ENCODE results near the gene GFRA3. TPM values are rescaled to one million over a fixed set of nuclear protein-coding genes. Genes with fewer than 3 reads are reported as not detected.

Gene GFRA3
- total and polyA plus RNA-seq, 2 donors (not counting 1 experiment from before 2014, with no cell fraction given) = not detected

DNA sequence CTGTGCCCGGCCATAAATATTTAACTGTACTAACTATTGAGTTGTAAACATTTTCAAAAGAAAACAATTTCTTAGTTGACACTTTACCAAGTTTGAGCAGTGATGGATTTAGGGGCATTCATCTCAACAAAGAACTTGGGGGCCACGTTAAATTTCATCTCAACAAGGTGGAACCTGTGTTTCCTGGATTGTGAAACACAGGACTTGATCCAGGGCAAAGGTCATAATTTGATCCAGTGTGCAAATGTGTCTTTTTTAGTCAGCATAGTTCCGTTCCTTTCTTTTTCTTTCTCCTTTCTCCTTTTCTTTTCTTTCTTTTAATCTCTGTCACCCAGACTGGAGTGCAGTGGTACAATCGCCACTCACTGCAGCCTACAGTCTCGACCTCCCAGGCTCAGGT, 3.1 kb downstream of the GFRA3 start:
- Histone ChIP-seq H3K4me3 (replicated peaks in 1 of 4; ENCODE audit: control extremely low read depth in 1 of 4, insufficient read depth in 1 of 4, low read depth in 3 of 4, low read length in 4 of 4) (no peak overlapping the region), H3K4me2 (ENCODE audit: extremely low read depth, insufficient read depth, low read length) (no peak overlapping the region), H3K36me3 (ENCODE audit: control insufficient read depth, insufficient read depth, low read length) (no peaks in the 10 kb centered on the region), H3K27ac (ENCODE audit: insufficient read depth, low read length) (no peak overlapping the region), H3K79me2 (ENCODE audit: control insufficient read depth, insufficient read depth, low read length) (no peaks in the 10 kb centered on the region), H4K20me1 (ENCODE audit: control insufficient read depth, extremely low read depth, insufficient read depth, low read length) (no peaks in the 10 kb centered on the region), H3K4me1 (ENCODE audit: control insufficient read depth, extremely low read depth, insufficient read depth, low read length) (no peaks in the 10 kb centered on the region), H2AFZ (ENCODE audit: low read length) (no peak overlapping the region), H3K9me3 (ENCODE audit: control insufficient read depth, insufficient read depth, low read depth, low read length) (no peaks in the 10 kb centered on the region), H3K9ac (ENCODE audit: insufficient read depth, low read length) (no peak overlapping the region), H3K27me3 (ENCODE audit: control insufficient read depth, insufficient read depth, low read length) (peaks cover 7% of the 10 kb centered on the region)
- TF ChIP-seq EZH2 (IDR thresholded peaks at IDR 0.05; ENCODE audit: low read length, missing control alignments) = no peak
- TF ChIP-seq, protein P1, sequence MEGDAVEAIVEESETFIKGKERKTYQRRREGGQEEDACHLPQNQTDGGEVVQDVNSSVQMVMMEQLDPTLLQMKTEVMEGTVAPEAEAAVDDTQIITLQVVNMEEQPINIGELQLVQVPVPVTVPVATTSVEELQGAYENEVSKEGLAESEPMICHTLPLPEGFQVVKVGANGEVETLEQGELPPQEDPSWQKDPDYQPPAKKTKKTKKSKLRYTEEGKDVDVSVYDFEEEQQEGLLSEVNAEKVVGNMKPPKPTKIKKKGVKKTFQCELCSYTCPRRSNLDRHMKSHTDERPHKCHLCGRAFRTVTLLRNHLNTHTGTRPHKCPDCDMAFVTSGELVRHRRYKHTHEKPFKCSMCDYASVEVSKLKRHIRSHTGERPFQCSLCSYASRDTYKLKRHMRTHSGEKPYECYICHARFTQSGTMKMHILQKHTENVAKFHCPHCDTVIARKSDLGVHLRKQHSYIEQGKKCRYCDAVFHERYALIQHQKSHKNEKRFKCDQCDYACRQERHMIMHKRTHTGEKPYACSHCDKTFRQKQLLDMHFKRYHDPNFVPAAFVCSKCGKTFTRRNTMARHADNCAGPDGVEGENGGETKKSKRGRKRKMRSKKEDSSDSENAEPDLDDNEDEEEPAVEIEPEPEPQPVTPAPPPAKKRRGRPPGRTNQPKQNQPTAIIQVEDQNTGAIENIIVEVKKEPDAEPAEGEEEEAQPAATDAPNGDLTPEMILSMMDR (conservative IDR thresholded peaks at IDR 0.05 in 1 of 2, IDR thresholded peaks at IDR 0.05 in 1 of 2; ENCODE audit: low read depth in 1 of 2, low read length in 2 of 2) = no peak
- DNase-seq (ENCODE audit: low read depth in 2 of 2) = no peak

DNA sequence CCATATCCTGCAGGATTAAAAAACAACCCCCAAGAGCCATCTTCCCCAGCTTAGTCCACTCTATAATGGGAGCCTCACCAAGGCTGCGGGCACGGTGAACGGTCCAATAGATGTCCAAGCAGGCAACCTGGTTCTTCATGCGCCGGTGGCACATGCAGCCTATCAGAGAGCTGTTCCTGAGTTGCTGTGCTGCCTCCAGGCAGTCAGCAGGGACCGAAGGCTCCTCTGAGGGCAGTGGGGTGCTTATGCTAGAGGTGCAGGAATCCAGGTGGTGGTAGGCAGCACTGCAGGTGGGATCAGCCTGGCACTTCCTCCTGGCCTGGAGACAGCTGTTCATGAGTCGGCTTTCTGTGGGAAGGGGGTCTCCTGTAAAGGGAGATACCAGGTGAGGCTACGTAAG, 10.2 kb downstream of the GFRA3 start:
- Histone ChIP-seq H3K4me2 (ENCODE audit: extremely low read depth, insufficient read depth, low read length) (no peak overlapping the region), H3K79me2 (ENCODE audit: control insufficient read depth, insufficient read depth, low read length) (no peaks in the 10 kb centered on the region), H3K36me3 (ENCODE audit: control insufficient read depth, insufficient read depth, low read length) (no peaks in the 10 kb centered on the region), H3K9me3 (ENCODE audit: control insufficient read depth, insufficient read depth, low read depth, low read length) (no peaks in the 10 kb centered on the region), H3K9ac (ENCODE audit: insufficient read depth, low read length) (no peak overlapping the region), H2AFZ (ENCODE audit: low read length) (no peak overlapping the region), H3K27me3 (ENCODE audit: control insufficient read depth, insufficient read depth, low read length) (peaks cover 2% of the 10 kb centered on the region), H3K4me1 (ENCODE audit: control insufficient read depth, extremely low read depth, insufficient read depth, low read length) (no peaks in the 10 kb centered on the region), H3K27ac (ENCODE audit: insufficient read depth, low read length) (no peak overlapping the region), H4K20me1 (ENCODE audit: control insufficient read depth, extremely low read depth, insufficient read depth, low read length) (no peaks in the 10 kb centered on the region), H3K4me3 (replicated peaks in 1 of 4; ENCODE audit: control extremely low read depth in 1 of 4, insufficient read depth in 1 of 4, low read depth in 3 of 4, low read length in 4 of 4) (no peak overlapping the region)
- no peak for TF ChIP-seq EZH2 (IDR thresholded peaks at IDR 0.05; ENCODE audit: low read length, missing control alignments)
- TF ChIP-seq, protein P1 (conservative IDR thresholded peaks at IDR 0.05 in 1 of 2, IDR thresholded peaks at IDR 0.05 in 1 of 2; ENCODE audit: low read depth in 1 of 2, low read length in 2 of 2) = no peak
- no peak for DNase-seq (ENCODE audit: low read depth in 2 of 2)

DNA sequence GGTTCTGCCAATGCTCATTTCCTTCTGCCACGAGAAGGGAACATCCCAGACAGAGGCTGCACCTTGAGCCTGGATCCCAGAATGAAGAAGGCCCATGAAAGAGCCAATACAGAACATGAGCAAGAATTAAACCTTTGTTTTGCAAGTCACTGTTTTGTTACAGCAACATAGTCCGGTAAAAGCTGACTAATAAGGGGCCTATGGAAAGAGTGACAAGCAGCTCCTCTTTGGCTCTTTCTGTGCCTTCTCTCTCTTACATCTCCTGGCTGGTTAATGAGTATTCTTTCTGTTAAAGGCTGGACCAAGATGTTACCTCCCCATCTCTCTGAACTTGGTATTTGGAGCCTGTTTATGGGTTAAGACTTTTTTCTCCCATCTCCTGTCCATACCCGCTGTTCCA, 10.8 kb downstream of the GFRA3 start:
- H3K9ac ChIP-seq (ENCODE audit: insufficient read depth, low read length) = no peak overlapping the region
- H3K27ac ChIP-seq (ENCODE audit: insufficient read depth, low read length) = no peak overlapping the region
- no peaks in the 10 kb centered on the region for H4K20me1 ChIP-seq (ENCODE audit: control insufficient read depth, extremely low read depth, insufficient read depth, low read length)
- H3K36me3 ChIP-seq (ENCODE audit: control insufficient read depth, insufficient read depth, low read length) = no peaks in the 10 kb centered on the region
- DNase-seq (ENCODE audit: low read depth in 2 of 2) = no peak
- TF ChIP-seq EZH2 (IDR thresholded peaks at IDR 0.05; ENCODE audit: low read length, missing control alignments) = no peak
- TF ChIP-seq, protein P1 (conservative IDR thresholded peaks at IDR 0.05 in 1 of 2, IDR thresholded peaks at IDR 0.05 in 1 of 2; ENCODE audit: low read depth in 1 of 2, low read length in 2 of 2) = no peak
- no peak overlapping the region for H3K4me3 ChIP-seq (replicated peaks in 1 of 4; ENCODE audit: control extremely low read depth in 1 of 4, insufficient read depth in 1 of 4, low read depth in 3 of 4, low read length in 4 of 4)
- no peaks in the 10 kb centered on the region for H3K4me1 ChIP-seq (ENCODE audit: control insufficient read depth, extremely low read depth, insufficient read depth, low read length)
- no peaks in the 10 kb centered on the region for H3K9me3 ChIP-seq (ENCODE audit: control insufficient read depth, insufficient read depth, low read depth, low read length)
- no peaks in the 10 kb centered on the region for H3K79me2 ChIP-seq (ENCODE audit: control insufficient read depth, insufficient read depth, low read length)
- no peak overlapping the region for H2AFZ ChIP-seq (ENCODE audit: low read length)
- peaks cover 2% of the 10 kb centered on the region for H3K27me3 ChIP-seq (ENCODE audit: control insufficient read depth, insufficient read depth, low read length)
- no peak overlapping the region for H3K4me2 ChIP-seq (ENCODE audit: extremely low read depth, insufficient read depth, low read length)
